Measurements from ENCODE around the gene ZNF181. TPM values are rescaled to one million over a fixed set of nuclear protein-coding genes. Genes with fewer than 3 reads are reported as not detected.

The ZNF181 gene
- total and polyA plus RNA-seq, 2 of the 8 experiments (the other 6 are each of a cell fraction or from before 2014, with no cell fraction given) = 2.8 to 7.5 TPM

DNA sequence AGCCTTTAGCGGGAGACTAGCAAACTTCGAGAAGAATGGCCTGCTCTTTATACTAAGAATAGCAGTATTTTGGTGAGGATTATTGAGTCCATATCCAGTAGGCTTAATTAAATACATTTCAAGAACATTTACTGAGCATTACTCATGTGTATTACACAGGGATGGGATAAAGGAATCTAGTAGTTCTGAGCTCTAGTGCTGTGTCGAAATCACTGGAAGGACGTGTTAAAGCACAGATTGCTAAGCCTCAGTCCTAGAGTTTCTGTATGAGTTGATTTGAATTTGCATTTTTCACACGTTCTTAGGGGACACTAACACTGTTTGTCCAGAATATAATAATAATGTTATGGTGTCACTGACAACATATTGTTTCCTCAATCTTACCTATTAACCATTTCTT is 47.6 kb upstream of the ZNF181 start:
- Histone ChIP-seq H3K27me3 (replicated peaks in 1 of 4; ENCODE audit: control insufficient read depth in 3 of 4, extremely low read depth in 1 of 4, insufficient read depth in 3 of 4, low read length in 3 of 4) (peaks cover 0 to 2% (median 0%) of the 10 kb centered on the region in 4 experiments; a peak in 1 of 7 replicates), H2BK120ac (replicated peaks; ENCODE audit: low read depth, low read length) (no peak overlapping the region), H3K23ac (ENCODE audit: insufficient read length) (no peak overlapping the region), H2BK15ac (ENCODE audit: low read length) (no peak overlapping the region), H3K18ac (ENCODE audit: extremely low read depth, low read length) (no peak overlapping the region), H2AK5ac (ENCODE audit: low read depth, low read length) (no peak overlapping the region), H2BK5ac (ENCODE audit: low read depth, low read length) (no peak overlapping the region), H4K91ac (replicated peaks; ENCODE audit: insufficient read length, low read length) (no peak overlapping the region), H3K4me3 (ENCODE audit: extremely low read depth in 1 of 4, insufficient read depth in 2 of 4, low read depth in 3 of 4, low read length in 4 of 4) (no peak overlapping the region), H4K20me1 (replicated peaks in 1 of 2; ENCODE audit: control insufficient read depth in 1 of 2, insufficient read depth in 2 of 2, low read length in 2 of 2) (no peaks in the 10 kb centered on the region), H3K14ac (ENCODE audit: insufficient read length) (no peak overlapping the region), H3K9me3 (ENCODE audit: insufficient read depth in 2 of 2, low read depth in 1 of 2, low read length in 1 of 2) (peaks cover 38 to 43% of the 10 kb centered on the region in 2 experiments), H3K9ac (replicated peaks in 1 of 4; ENCODE audit: extremely low read depth in 1 of 4, low read depth in 3 of 4, low read length in 3 of 4) (no peak overlapping the region), H3K36me3 (ENCODE audit: control insufficient read depth in 2 of 4, insufficient read depth in 4 of 4, low read length in 3 of 4) (peaks cover under 1 to 39% (median 22%) of the 10 kb centered on the region in 4 experiments; a peak in 6 of 8 replicates), H3K79me1 (ENCODE audit: low read depth, low read length) (no peaks in the 10 kb centered on the region), H3K4ac (replicated peaks; ENCODE audit: insufficient read length, low read depth, low read length) (no peak overlapping the region), H4K8ac (ENCODE audit: extremely low read depth, insufficient read depth, low read length) (no peak overlapping the region), H2AFZ (ENCODE audit: low read length) (no peak overlapping the region), H3K4me2 (ENCODE audit: insufficient read depth in 1 of 2, low read depth in 2 of 2, low read length in 2 of 2) (no peak overlapping the region), H2BK12ac (ENCODE audit: low read depth, low read length) (no peak overlapping the region), H4K5ac (ENCODE audit: insufficient read length, low read depth, low read length) (no peak overlapping the region), H2BK20ac (ENCODE audit: low read length) (no peak overlapping the region), H3K4me1 (replicated peaks in 1 of 4; ENCODE audit: control insufficient read depth in 3 of 4, insufficient read depth in 4 of 4, low read length in 3 of 4) (no peaks in the 10 kb centered on the region), H3K56ac (replicated peaks; ENCODE audit: insufficient read length, low read depth, low read length) (no peak overlapping the region), H3K79me2 (ENCODE audit: control insufficient read depth in 1 of 2, insufficient read depth in 2 of 2, low read length in 2 of 2) (no peaks in the 10 kb centered on the region), H3K23me2 (ENCODE audit: low read depth, low read length) (no peaks in the 10 kb centered on the region; the same call in 1 of the 2 replicates), H3K27ac (ENCODE audit: low read depth, low read length) (no peak overlapping the region)
- POLR2A ChIA-PET (ENCODE audit: partially characterized antibody) = interaction anchor here (1.5 kb wide), 1 partner anchor 9 kb away, joined by 8 read pairs; the partner anchor contains the start of gene ZNF302
- FAIRE-seq (no peak), DNase-seq (ENCODE audit: low read depth in 1 of 2, low spot score in 2 of 2) (no peak)
- CTCF ChIA-PET (ENCODE audit: partially characterized antibody) = interaction anchor here (0.6 kb wide), 1 partner anchor 75 kb away, joined by 3 read pairs; no protein-coding TSS in a partner anchor
- TF ChIP-seq PHF8 (conservative IDR thresholded peaks at IDR 0.05; ENCODE audit: low read depth, low read length) = no peak
- TF ChIP-seq RFX5 (IDR thresholded peaks at IDR 0.05; ENCODE audit: borderline replicate concordance, low read depth, low read length) = no peak
- no peak for TF ChIP-seq CBX5 (IDR thresholded peaks at IDR 0.05; ENCODE audit: low read depth, low read length)
- no peak for TF ChIP-seq RBBP5 (IDR thresholded peaks at IDR 0.05; ENCODE audit: borderline replicate concordance, low read depth, low read length)
- TF ChIP-seq GABPA (IDR thresholded peaks at IDR 0.05; ENCODE audit: borderline replicate concordance, insufficient read depth, low read length) = no peak
- TF ChIP-seq JUN (IDR thresholded peaks at IDR 0.05; ENCODE audit: low read depth, low read length) = no peak
- no peak for TF ChIP-seq GTF2F1 (IDR thresholded peaks at IDR 0.05; ENCODE audit: borderline replicate concordance, low read depth, low read length)
- WGBS, 2 experiments (ENCODE audit: extremely low coverage in 1 of 2, insufficient coverage in 1 of 2, insufficient read length in 1 of 2, insufficient replicate concordance in 2 of 2, low coverage in 1 of 2, low lambda C conversion rate in 2 of 2, missing lambda C conversion rate in 1 of 2) = 88% methylated on average over 5 of the region's 5 CpGs; no CpG with 5 or more reads in 1 of the 2 experiments
